Stomach (tissue), 4 donors: Measurements from ENCODE around the gene PPP2R5D.

ENCODE experiments used
- POLR2A ChIP-seq, 4 donors: fragments of 450-650 bp; IDR thresholded peaks; one replicate each; pipeline ENCODE4 v1.6.1; 2016; ENCODE audit warnings: antibody characterized with exemption in 4 of 4, control low read depth in 2 of 4, mild to moderate bottlenecking in 1 of 4, moderate library complexity in 1 of 4
- POLR2AphosphoS5 ChIP-seq, 3 donors: sonication (generic); formaldehyde crosslinking; IDR thresholded peaks; one replicate each; pipeline ENCODE4 v1.6.1; 2016; ENCODE audit warnings: antibody characterized with exemption in 3 of 3
- TF ChIP-seq, protein P1 (sequence below), 7 experiments: fragments of 450-650 bp in 4 of 7; fragments of 200-600 bp in 3 of 7; sonication (generic) in 3 of 7; IDR thresholded peaks; one replicate each; pipeline ENCODE4 v1.5.1; 2016 to 2019; ENCODE audit warnings: antibody characterized with exemption in 7 of 7, control low read depth in 2 of 7, mild to moderate bottlenecking in 1 of 7

DNA sequence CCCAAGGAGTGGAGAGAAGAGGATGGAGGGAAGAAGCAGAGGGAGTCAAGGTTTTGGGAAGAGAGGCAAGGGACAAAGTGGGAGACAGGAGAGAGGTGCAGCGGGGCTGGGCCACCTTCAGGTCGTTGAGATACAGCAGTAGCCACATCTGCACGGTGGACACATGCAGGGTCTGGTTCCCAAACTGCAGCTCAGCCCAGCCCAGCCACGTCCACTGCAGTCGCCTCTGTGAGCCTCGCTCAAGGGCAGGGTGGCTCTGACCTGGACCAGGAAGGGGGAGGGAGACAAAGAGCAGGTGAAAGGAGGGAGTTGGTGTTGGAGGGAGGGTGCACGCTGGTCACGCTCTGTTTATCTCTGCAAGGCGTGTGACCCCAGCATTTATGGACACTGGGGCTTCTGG, 54.4 kb downstream of the PPP2R5D start:
- TF ChIP-seq POLR2AphosphoS5 (IDR thresholded peaks at IDR 0.05) (no peak), POLR2A (IDR thresholded peaks at IDR 0.05) (no peak)
- TF ChIP-seq, protein P1, sequence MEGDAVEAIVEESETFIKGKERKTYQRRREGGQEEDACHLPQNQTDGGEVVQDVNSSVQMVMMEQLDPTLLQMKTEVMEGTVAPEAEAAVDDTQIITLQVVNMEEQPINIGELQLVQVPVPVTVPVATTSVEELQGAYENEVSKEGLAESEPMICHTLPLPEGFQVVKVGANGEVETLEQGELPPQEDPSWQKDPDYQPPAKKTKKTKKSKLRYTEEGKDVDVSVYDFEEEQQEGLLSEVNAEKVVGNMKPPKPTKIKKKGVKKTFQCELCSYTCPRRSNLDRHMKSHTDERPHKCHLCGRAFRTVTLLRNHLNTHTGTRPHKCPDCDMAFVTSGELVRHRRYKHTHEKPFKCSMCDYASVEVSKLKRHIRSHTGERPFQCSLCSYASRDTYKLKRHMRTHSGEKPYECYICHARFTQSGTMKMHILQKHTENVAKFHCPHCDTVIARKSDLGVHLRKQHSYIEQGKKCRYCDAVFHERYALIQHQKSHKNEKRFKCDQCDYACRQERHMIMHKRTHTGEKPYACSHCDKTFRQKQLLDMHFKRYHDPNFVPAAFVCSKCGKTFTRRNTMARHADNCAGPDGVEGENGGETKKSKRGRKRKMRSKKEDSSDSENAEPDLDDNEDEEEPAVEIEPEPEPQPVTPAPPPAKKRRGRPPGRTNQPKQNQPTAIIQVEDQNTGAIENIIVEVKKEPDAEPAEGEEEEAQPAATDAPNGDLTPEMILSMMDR (IDR thresholded peaks at IDR 0.05), result no peak
